ENCODE results near the gene XIRP2.
A peak's percentile ranks its signal among the peaks of the same experiment; 100 is the strongest.
"Not testable (repeated sequence)": the region's sequence is repeated elsewhere in the genome, so short reads cannot be mapped to it uniquely, and the experiment has no call there.

Gene XIRP2

DNA sequence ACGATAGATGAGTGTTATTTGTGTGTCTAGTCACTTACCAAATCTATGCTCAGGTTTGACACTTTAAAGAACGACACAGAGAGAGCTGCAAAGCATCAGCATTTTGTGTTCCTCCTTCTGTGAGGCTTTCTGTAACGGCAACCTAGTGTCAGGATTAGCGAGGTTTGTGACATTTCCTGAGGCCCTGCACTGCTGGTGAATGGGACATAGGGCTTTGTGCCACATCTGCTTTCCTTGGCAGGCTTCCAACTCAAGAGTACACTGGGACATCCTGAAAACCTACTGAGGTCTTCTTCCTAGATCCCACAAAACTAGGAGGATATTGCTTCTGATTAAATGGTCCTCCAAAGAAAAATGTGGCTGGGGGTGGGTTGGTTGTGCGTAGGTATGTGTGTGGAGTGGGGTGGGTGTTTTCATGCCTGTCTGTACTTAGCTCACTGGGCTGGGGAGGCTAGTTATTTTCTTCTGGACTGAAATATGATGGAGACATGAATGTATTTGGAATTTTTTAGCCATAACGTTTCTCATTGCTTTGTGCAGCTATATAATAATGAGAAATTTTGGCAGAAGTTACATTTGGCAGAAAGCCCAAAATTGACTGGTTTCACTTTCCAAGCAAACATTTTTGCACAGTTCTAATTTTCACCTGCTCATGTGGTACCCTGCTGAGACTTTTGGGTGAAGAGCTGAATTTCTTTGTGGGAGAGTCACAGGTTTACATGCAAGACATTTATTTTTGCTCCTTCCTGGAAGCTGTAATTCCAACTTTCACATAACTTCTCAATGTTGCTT lies 308.4 kb downstream of the XIRP2 start:
- DNase-seq (ENCODE audit: low read depth): peak; percentile 53

DNA sequence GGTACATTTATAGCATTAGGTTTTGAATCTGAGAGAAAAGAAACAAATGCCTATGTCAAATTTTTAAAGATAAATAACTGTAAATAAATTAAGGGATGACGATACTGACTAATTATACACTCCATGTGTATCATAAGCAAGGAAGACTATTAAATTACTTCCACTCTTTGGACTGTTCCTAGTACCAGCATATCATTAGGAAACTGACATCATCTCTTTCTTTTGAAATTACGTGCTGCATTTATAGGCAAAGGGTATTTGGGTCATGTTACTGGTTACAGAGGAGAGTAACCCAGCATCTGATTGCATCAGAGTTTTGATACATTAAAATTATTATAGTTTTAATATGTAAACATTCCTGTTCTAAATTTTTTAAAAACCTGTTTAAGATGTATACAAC lies 309.7 kb downstream of the XIRP2 start:
- DNase-seq (ENCODE audit: low read depth): no peak

DNA sequence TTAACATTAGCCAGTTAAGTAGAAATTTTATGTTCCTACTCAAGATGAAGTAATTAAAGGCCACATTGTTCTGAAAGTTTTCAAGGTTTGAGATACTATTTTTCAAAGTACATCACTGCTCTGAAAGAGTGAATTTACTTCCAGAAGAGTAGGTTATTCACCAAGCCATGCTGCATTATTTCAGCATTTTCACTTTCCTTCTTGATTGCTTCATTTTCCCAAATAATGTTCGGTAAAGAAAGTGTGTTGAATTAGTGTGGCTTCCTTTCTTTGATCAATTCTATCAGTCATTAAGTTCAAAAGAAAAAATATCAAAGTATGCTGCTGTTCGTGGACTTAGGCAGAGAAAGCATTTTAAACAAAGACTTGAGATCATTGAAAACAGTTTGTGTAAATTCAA lies 310.3 kb downstream of the XIRP2 start:
- no peak for DNase-seq (ENCODE audit: low read depth)

DNA sequence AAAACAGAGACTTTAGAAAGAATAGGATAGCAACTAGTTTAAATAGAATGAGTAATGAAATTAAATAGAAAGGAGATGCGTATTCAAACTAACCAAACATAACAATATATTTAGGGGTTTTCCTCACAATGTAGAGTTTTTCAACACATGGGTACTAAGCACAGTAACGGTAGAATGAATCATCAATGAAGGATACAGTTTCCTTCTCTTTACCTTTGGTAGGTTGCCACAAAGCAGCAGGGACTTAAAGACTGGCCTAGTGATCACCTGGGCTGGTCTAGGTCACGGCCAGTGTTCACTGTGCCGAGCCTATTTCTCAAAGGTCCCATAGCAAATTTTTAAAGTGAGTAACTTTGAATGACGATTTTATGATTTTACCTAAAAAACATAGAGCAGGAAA lies 311.7 kb downstream of the XIRP2 start:
- no peak for DNase-seq (ENCODE audit: low read depth)

DNA sequence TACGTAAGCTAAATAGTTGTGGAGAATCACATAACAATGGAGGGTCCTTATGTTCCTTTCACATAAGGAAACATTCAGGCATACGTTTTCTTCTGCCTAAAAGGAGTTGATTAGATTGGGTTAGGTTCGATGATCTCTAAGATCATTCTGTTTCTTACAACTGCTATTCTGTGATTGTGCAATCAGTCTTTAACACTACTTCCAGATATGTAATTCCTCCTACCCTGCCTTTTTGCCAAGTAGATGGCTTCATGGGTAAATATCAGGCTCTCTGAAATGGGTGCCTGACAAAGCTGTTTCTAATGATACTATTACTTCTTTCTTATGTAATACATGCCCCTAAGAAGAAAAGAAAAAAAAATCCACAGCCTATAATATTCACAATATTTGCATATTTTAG lies 321.5 kb downstream of the XIRP2 start:
- DNase-seq (ENCODE audit: low read depth): no peak

DNA sequence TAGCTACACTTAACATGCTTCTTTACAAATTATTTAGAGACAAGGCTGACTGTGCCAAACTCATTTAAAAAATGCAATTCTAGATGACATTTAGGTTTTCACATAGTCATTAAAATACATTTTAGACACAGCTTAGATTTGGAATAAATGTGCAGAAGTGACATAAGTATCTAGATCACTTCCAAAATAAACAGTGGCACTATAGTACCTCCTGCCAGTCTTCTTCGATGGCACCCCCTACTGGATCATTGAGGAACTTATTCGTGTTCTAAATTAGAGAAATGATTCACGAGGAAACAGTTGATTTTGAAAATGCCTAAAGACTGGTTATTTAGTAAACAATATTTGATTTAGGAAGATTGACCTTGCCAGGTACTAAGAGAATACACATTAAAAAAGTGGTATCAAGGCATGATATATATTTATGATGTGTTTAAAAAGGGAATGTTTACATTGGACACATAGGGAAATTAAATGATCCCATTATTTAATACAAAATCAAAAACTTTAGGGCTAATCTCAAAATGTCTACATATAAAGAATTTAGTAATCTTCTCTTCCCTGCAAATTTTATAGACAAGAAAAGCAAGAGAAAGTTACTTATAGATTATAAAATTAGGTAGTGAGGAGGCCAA lies 323.9 kb downstream of the XIRP2 start:
- peak; percentile 67 for DNase-seq (ENCODE audit: low read depth)

DNA sequence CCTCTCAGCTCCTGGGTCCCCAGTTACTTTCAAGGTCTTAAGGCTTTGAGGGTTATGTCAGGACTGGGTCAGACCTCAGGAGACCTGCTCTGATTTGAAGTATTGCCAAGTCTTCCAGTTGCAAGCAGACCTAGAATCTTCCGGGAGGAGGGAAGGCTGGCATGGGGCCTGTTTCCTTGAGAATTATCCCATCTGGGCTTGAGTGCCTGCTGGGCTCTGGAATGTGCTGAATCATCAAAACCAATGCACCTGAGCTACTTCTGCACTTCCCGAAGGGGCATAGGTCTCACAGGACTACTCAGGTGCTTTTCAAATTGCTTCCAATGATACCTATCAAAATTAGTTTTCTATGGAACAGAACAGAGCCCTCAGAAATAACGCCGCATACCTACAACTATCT lies 327.3 kb downstream of the XIRP2 start:
- DNase-seq (ENCODE audit: low read depth): no peak

DNA sequence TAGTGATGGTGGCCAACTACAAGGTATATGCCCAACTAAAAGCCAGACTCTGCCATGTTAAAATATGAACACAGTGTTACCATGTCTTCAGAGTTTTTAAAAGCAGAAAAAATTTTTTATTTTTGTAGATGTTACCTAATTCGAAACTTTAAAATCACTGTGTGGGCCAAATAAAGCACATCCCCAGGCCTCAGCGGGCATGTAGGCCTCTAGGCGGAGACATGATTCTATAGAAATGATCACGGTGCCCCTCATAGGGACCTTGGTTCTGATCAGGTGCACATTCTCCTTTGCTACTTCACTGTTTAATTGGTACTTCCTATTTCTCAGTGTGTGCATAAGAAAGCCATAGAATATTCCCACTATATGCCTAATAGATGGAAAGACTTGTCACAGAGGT lies 349.2 kb downstream of the XIRP2 start:
- DNase-seq (ENCODE audit: low read depth): no peak

DNA sequence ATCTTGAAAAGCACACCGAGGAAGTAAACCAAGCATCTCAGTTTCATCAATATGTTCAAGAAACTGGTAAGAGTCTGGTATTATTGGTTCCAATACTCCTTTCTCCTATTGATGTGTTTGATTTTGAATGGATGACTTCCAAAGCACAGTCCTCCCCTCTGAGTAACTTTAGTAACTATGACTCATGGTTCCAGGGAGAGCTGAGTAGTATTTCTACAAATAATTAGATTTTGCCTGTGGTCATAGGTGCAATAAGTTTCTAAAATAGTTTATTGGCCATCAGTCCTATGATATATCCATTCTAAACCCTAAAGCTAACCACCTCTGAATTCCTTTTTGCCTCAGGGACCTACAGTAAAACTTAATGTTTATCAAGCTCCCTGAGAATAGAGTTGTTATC lies 352.4 kb downstream of the XIRP2 start:
- DNase-seq (ENCODE audit: low read depth): no peak

DNA sequence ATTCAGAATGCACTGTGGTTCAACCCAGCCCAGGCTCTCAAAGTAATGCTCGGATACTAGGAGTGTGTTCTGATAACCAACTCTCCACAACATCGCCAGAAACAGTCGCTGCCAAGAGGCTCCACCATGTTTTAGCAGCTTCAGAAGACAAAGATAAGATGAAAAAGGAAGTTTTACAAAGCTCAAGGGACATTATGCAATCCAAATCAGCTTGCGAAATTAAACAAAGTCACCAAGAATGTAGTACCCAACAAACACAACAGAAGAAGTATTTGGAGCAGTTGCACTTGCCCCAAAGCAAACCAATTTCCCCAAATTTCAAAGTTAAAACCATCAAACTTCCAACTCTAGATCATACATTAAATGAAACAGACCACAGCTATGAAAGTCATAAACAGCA lies 360.9 kb downstream of the XIRP2 start:
- DNase-seq (ENCODE audit: low read depth): no peak

DNA sequence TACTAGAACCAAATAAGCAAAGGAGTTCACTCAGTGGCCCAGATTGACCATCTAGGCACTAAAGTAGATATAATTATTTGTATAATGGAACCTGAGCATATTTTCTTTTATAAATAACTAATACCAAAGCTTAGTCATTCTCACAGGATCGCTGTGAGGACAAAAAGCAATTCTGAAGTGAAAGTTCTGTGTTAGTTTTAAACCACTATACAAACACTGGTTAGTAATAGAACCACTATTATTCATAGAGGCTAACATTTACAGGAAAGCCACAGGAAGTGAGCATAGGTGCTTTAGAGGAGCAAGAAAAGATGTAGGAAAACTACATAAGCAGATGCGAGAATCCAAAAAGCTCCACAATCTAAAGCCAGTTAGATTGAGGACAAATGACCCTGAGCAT lies 364.7 kb downstream of the XIRP2 start:
- DNase-seq (ENCODE audit: low read depth): no peak

DNA sequence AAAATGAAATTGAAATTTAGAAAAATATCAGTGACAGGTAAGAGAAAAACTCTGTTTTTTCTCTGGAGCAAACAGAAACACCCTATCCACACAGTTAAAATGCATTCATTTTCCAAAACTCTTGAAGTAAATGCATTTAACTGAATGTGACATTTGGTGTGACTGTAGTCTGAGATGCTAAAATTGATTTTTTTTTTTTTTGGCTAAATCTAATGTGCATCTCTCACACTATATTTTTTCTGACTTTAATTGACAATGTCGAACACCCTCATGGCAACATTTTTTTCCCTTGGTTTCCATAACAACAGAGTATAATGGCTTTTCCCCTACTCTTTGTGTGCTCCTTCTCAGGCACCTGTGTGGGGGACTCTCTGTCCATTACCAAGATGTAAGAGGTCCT lies 366.4 kb downstream of the XIRP2 start:
- DNase-seq (ENCODE audit: low read depth): no peak

DNA sequence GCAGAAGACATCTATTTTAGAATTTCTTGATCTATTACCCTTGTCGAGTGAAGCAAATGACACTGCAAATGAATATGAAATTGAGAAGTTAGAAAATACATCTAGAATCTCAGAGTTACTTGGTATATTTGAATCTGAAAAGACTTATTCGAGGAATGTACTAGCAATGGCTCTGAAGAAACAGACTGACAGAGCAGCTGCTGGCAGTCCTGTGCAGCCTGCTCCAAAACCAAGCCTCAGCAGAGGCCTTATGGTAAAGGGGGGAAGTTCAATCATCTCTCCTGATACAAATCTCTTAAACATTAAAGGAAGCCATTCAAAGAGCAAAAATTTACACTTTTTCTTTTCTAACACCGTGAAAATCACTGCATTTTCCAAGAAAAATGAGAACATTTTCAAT lies 370.4 kb downstream of the XIRP2 start:
- DNase-seq (ENCODE audit: low read depth): no peak

DNA sequence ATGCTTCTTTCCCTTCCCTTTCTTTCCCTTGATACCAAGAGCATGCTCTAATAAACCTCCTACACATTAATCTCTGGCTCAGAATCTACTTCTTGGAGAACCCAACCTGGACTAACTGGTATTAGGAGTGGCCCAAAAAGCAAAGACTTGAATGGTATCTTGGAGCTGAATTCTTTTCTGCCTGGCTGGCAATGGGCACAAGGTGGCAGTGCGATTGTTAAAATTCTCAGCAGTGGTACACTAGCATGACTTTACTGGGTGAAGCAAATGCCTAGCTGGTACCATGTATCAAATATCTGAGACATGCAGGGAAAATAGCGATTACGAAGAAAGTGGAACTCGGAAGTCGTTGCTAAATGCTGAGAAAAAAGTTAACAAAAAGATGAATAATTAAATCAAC lies 376.1 kb downstream of the XIRP2 start:
- DNase-seq (ENCODE audit: low read depth): peak; percentile 15

DNA sequence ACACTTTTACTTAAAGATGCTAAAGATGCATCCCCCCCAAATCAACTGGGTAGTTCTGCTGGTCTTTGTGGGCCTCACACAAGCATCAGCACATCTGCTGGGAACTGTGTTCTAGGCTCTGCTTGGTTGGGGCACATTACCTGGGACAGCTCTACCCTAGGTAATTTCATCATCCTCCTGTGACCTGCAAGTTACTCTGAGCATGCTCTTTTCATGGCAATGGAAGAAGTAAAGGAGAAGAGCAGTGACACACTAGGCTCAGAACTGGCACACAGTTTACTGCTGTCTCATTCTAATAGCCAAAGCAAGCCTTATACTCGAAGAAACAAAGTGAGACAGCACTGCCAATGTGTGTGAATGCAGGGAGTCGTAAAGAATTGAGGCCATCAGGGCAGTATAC lies 376.7 kb downstream of the XIRP2 start:
- DNase-seq (ENCODE audit: low read depth): no peak

DNA sequence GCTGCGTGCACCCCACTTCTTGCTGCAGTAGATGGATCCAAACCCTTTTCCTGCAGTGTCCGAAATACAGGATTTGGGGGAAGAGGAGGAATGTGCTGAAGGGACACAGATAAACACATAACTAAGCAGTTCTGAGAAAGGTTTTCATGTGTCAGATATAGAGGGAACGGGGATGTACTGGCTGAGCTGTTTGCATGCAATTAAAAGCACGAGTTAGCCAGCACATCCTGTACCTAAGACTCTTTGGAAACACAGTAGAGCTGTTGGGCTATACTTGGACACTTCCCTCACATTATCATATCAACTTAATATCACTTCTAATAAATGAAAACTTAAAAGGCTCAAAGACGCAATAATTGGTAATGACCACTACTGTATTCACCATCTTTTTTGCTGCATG lies 377.4 kb downstream of the XIRP2 start:
- no peak for DNase-seq (ENCODE audit: low read depth)

DNA sequence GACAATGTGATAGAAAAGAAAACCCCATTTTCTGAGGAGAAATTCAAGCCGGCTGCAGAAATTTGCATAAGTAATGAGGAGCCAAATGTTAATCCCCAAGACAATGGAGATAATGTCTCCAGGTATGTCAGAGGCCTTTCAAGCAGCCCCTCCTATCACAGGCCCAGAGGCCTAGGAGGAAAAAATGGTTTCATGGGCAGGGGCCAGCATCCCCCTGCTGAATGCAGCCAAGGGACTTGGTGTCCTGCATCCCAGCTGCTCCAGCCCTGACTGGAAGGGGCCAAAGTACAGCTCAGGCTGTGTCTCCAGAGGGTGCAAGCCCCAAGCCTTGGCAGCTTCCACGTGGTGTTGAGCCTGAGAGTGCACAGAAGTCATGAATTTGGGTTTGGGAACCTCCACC lies 380.0 kb downstream of the XIRP2 start:
- not testable (repeated sequence) for DNase-seq (ENCODE audit: low read depth)

DNA sequence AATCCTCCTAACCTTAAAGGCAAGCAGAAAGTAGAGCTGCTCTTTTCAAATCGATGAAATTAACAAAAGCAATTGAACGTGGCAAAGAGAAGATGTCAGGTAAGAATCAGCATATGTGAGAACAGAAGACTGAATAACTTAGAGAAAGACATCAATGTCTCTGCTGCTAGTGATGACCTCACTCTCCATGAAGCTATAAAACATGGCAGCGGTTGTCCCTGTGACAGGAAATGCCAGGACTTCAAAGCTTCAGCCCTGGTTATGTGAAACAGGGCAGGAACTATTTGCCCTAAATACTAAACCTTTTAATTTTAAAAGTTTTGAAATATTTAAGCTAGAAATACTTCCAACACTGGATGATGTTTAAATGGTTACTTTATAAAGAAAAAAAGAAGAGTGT lies 383.7 kb downstream of the XIRP2 start:
- DNase-seq (ENCODE audit: low read depth): peak; percentile 2

DNA sequence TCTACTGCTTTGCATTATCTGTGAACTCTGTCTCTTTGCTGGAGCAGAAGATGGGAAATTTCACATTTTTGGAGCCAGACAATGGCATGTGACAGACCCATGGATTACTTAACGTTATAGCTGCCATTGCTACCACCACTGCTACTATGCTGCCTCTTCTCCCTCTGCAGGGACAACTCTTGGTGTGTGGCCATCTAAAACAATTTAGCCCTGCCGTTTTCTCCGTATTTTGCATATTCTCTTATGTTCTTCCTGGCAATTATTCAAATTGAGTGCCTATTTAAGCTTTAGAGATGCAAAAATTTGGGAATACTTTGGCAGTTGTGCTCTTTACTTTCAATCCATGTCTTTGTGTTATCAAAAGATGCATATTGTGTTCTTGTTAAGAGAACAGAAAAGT lies 386.8 kb downstream of the XIRP2 start:
- DNase-seq (ENCODE audit: low read depth): no peak

DNA sequence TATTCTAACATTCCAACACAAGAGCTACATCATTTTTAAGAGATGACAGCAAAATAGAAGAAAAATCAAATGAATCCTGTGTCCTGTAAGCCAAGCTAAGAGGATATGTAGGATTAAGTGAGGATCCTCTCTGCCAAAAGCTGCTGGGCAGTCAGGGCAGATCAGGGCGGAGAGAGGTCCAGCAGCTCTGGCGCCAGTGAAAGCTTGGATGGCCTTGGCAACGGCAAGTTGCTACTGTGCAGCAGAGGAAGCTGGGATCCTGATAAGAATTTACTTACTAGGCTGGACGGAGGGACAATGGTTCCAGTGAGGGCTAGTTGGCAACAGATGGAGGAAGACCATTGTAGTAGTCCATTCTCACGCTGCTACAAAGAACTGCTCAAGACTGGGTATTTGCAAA lies 391.5 kb downstream of the XIRP2 start:
- no peak for DNase-seq (ENCODE audit: low read depth)

DNA sequence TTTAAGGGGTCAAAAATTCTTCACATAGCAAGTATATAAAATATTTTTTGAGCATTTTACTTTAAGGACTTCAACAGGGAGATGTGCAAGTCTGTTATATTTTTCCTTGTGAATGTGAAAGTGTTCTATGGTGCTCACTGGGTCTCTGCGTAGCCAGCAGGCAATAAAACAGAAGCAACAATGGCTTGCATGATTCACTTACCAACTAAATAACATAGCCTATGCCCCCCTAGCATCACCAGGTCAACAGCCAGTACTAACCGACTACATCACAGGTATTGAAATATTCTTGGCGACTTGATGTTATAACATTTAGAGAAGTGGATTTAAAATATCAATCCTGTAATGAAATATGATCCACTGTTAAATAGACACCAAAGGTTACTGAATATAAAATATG lies 398.9 kb downstream of the XIRP2 start:
- no peak for DNase-seq (ENCODE audit: low read depth)

DNA sequence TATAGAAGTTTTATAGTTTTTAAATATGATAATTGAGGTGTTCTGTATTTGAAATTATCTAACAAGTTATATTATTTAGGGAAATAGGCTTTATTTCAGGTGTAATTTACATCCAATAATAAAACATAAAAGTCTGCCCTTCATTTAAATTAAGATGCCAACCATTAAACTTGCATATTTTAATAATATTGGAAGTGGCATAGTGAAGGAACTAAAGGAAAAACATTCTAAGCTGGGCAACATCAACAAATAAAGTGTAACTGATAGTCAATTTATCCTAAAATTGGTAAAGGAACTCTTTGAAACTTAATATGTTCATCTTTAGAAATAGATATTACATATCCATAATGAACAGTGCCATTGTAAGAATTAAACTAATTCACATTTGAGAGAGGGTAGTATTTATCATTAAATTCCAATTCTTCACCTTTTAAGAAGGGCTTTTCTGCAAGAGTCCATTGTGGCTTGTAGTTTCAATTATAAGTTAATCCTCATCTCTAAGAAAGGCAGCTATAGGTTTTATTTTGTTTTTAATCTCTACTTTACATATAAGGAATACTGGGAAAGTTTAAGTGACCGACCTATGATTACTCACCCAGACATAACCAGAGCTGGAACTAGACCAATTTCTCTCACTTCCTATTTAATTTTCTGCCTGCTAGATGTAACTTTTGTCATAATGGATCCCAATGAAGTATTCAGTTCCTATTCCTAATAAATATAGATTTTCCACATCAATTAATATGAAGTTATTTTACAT lies 401.6 kb downstream of the XIRP2 start:
- DNase-seq (ENCODE audit: low read depth): no peak

DNA sequence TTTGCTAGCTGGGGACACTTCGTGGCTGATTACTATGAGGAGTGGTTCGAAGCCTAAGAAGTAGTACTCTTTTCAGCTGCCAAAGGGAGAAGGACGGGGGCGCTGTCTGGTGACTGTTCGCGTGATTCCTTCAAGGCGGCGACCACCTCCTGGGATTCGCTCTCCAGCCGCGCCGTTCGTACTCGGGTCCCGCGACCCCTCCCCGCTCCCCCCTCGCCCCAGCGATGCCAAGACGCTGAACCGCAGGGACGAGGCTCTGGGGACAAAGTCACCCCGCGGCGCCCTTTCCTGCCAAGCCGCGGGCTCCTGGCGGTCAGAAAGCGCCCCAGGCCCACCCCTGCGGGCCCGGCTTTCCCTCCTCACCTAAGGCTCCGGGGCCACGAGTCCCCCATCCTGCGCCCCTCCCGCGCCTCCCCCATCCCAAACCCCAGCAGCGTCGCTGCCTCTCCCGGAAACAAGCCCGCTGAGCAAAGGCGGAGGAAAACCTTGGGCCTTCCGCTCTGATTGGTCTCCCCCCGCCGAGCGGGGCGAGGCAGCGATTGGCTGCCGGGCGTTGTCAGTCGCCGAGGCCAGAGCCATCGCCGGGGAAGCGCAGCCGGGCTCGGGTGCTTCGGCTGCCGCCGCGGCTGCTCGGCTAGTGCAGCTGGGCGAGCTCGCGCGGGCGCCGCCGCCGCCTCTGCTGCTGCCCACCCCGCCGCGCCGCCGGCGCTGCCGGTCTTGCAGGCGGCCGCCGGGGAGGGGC lies 404.3 kb downstream of the XIRP2 start, which contains the start of gene B3GALT1:
TSS of gene B3GALT1 (plus strand) at position 572 of the 742 bp plus-strand sequence.
- peak; percentile 91 for DNase-seq (ENCODE audit: low read depth)

All from EH (cell line).